ENCODE results near the gene HEATR5B. TPM values are rescaled to one million over a fixed set of nuclear protein-coding genes. Genes with fewer than 3 reads are reported as not detected.

Gene HEATR5B
- total and polyA plus RNA-seq, 9 of the 15 experiments (the other 6 are each of a cell fraction or from before 2014, with no cell fraction given): 4.2 to 21.7 (median 12.2) TPM

- TF ChIP-seq AFF4 (CRISPR knock-in tag; IDR thresholded peaks at IDR 0.05) (peak; percentile 17; the same call in 1 of the 2 replicates), ZNF507 (tag; conservative IDR thresholded peaks at IDR 0.05) (no peak), HDAC8 (tag; IDR thresholded peaks at IDR 0.05) (no peak), ERF (CRISPR knock-in tag; IDR thresholded peaks at IDR 0.05) (peak; percentile 76; the same call in 1 of the 2 replicates), ATF2 (CRISPR knock-in tag; IDR thresholded peaks at IDR 0.05) (no peak), ZNF444 (CRISPR knock-in tag; IDR thresholded peaks at IDR 0.05) (no peak), SIRT6 (IDR thresholded peaks at IDR 0.05; ENCODE audit: low read depth, low read length) (no peak), CBX2 (IDR thresholded peaks at IDR 0.05; ENCODE audit: insufficient read depth, low read length, poor library complexity, severe bottlenecking) (no peak), ZNF212 (CRISPR knock-in tag; IDR thresholded peaks at IDR 0.05) (no peak), TGIF2 (CRISPR knock-in tag; IDR thresholded peaks at IDR 0.05) (no peak), SP2 (IDR thresholded peaks at IDR 0.05; ENCODE audit: extremely low read depth, low read depth, low read length, poor library complexity, severe bottlenecking) (no peak), PCBP1 (IDR thresholded peaks at IDR 0.05; ENCODE audit: low read depth, low read length, poor library complexity, severe bottlenecking) (no peak), HEY1 (CRISPR knock-in tag; IDR thresholded peaks at IDR 0.05; ENCODE audit: borderline replicate concordance) (no peak), JUND (IDR thresholded peaks at IDR 0.05; ENCODE audit: borderline replicate concordance, low read depth, low read length) (peak; percentile 56), JUND (tag; IDR thresholded peaks at IDR 0.05; ENCODE audit: borderline replicate concordance, low read depth, low read length) (no peak), ELF4 (CRISPR knock-in tag; IDR thresholded peaks at IDR 0.05) (peak; percentile 91), GABPA (tag; conservative IDR thresholded peaks at IDR 0.05; ENCODE audit: low read depth) (peak; percentile 84), ZNF324 (CRISPR knock-in tag; IDR thresholded peaks at IDR 0.05) (no peak), GATAD2A (IDR thresholded peaks at IDR 0.05) (no peak), TAF15 (IDR thresholded peaks at IDR 0.05; ENCODE audit: low read depth, low read length) (no peak), FOSL1 (tag; conservative IDR thresholded peaks at IDR 0.05) (0 out of 2 replicates have a peak, but pooled peaks have one; percentile 41)
These were observed 117.6 kb downstream of the HEATR5B start, which contains the start of gene STRN (continued) for GRCh38 chr2:36966370-36967235.
